Measurements from ENCODE around the gene GLIPR1L2. TPM values are rescaled to one million over a fixed set of nuclear protein-coding genes. Genes with fewer than 3 reads are reported as not detected.

GLIPR1L2 gene
- total and polyA plus RNA-seq, 9 donors: 0.54 to 1.9 (median 1.6) TPM

Other genes starting within 250 kb of the GLIPR1L2 start
- 0.22 TPM for gene KCNC2, start 181.2 kb upstream of the GLIPR1L2 start, total RNA-seq
- gene KCNC2, start 181.2 kb upstream of the GLIPR1L2 start, polyA plus RNA-seq (ENCODE audit: insufficient read depth in 1 of 8, insufficient read length in 8 of 8, low replicate concordance in 1 of 8): under 1 TPM; 0.21 to 0.91 (median 0.38) TPM
- gene CAPS2, start 60.8 kb upstream of the GLIPR1L2 start, total RNA-seq: 4.0 TPM
- 1 to 10 TPM; 1.3 to 2.9 (median 1.9) TPM for gene CAPS2, start 60.8 kb upstream of the GLIPR1L2 start, polyA plus RNA-seq (ENCODE audit: insufficient read depth in 1 of 8, insufficient read length in 8 of 8, low replicate concordance in 1 of 8)
- gene GLIPR1L1, start 56.4 kb upstream of the GLIPR1L2 start, total RNA-seq: not detected
- gene GLIPR1L1, start 56.4 kb upstream of the GLIPR1L2 start, polyA plus RNA-seq (ENCODE audit: insufficient read depth in 1 of 8, insufficient read length in 8 of 8, low replicate concordance in 1 of 8): under 1 TPM in 4 of 8 donors, not detected in 4; 0.18 to 0.33 (median 0.29) TPM
- gene GLIPR1, start 89.7 kb downstream of the GLIPR1L2 start, total RNA-seq: 11.3 TPM
- gene GLIPR1, start 89.7 kb downstream of the GLIPR1L2 start, polyA plus RNA-seq (ENCODE audit: insufficient read depth in 1 of 8, insufficient read length in 8 of 8, low replicate concordance in 1 of 8): 10 to 100 TPM in 4 of 8 donors, 1 to 10 TPM in 4; 8.0 to 21.2 (median 9.9) TPM
- 66.9 TPM for gene KRR1, start 120.5 kb downstream of the GLIPR1L2 start, total RNA-seq
- 10 to 100 TPM; 36.0 to 60.2 (median 49.7) TPM for gene KRR1, start 120.5 kb downstream of the GLIPR1L2 start, polyA plus RNA-seq (ENCODE audit: insufficient read depth in 1 of 8, insufficient read length in 8 of 8, low replicate concordance in 1 of 8)